HG03280 (cell line): ENCODE measurements around the gene RBMS1.
"Not testable (repeated sequence)": the region's sequence is repeated elsewhere in the genome, so short reads cannot be mapped to it uniquely, and the experiment has no call there.

Experiments
- ATAC-seq: cut with Tn5 transposase; IDR thresholded peaks from one replicate; pipeline ENCODE4 v1.9.1; 2021; ENCODE audit warnings: mild to moderate bottlenecking, moderate library complexity; ENCODE audit not compliant: unreplicated experiment

RBMS1 gene

GRCh38 chr2:160367139-160367538 is 126.5 kb downstream of the RBMS1 start:
- not testable (repeated sequence) for ATAC-seq

GRCh38 chr2:160366474-160366873 is 127.1 kb downstream of the RBMS1 start:
- no peak for ATAC-seq

- ATAC-seq: no peak
Measured at GRCh38 chr2:160365716-160366367, 127.8 kb downstream of the RBMS1 start.

- ATAC-seq: no peak
Measured at GRCh38 chr2:160364364-160364763, 129.2 kb downstream of the RBMS1 start.

- no peak for ATAC-seq
Measured at GRCh38 chr2:160363961-160364360, 129.6 kb downstream of the RBMS1 start.

GRCh38 chr2:160363055-160363454 is 130.6 kb downstream of the RBMS1 start:
- ATAC-seq: no peak

- ATAC-seq: no peak
Measured at GRCh38 chr2:160362541-160362940, 131.1 kb downstream of the RBMS1 start.

GRCh38 chr2:160362018-160362417 is 131.6 kb downstream of the RBMS1 start:
- no peak for ATAC-seq

- ATAC-seq: no peak
Measured at GRCh38 chr2:160360089-160360757, 133.4 kb downstream of the RBMS1 start.

- no peak for ATAC-seq
Measured at GRCh38 chr2:160358046-160358445, 135.6 kb downstream of the RBMS1 start.

GRCh38 chr2:160356485-160356884 is 137.1 kb downstream of the RBMS1 start:
- no peak for ATAC-seq

- ATAC-seq: no peak
Measured at GRCh38 chr2:160355080-160355479, 138.5 kb downstream of the RBMS1 start.

GRCh38 chr2:160354677-160355076 is 138.9 kb downstream of the RBMS1 start:
- ATAC-seq: no peak

GRCh38 chr2:160353813-160354212 is 139.8 kb downstream of the RBMS1 start:
- ATAC-seq: no peak

GRCh38 chr2:160353166-160353565 is 140.4 kb downstream of the RBMS1 start:
- ATAC-seq: no peak

GRCh38 chr2:160352500-160352899 is 141.1 kb downstream of the RBMS1 start:
- ATAC-seq: no peak

- ATAC-seq: no peak
Measured at GRCh38 chr2:160351956-160352355, 141.7 kb downstream of the RBMS1 start.

- ATAC-seq: no peak
Measured at GRCh38 chr2:160349306-160349705, 144.3 kb downstream of the RBMS1 start.

GRCh38 chr2:160347269-160347863 is 146.2 kb downstream of the RBMS1 start:
- ATAC-seq: no peak

- no peak for ATAC-seq
Measured at GRCh38 chr2:160345071-160345764, 148.4 kb downstream of the RBMS1 start.

- no peak for ATAC-seq
Measured at GRCh38 chr2:160343404-160343803, 150.2 kb downstream of the RBMS1 start.

- no peak for ATAC-seq
Measured at GRCh38 chr2:160339726-160340125, 153.9 kb downstream of the RBMS1 start.
